ENCODE results near the gene ARHGEF40.

ARHGEF40 gene

GRCh38 chr14:21066882-21067502, 3.1 kb upstream of the ARHGEF40 start:
- no peak for TF ChIP-seq POLR2AphosphoS5 (IDR thresholded peaks at IDR 0.05; ENCODE audit: low read depth, low read length)
- no peak for TF ChIP-seq SIN3A (IDR thresholded peaks at IDR 0.05; ENCODE audit: borderline replicate concordance, insufficient read depth, low read length)
- TF ChIP-seq REST (IDR thresholded peaks at IDR 0.05; ENCODE audit: insufficient read depth in 1 of 2, low read depth in 2 of 2, low read length in 2 of 2): no peak
- no peak for TF ChIP-seq TAF1 (IDR thresholded peaks at IDR 0.05; ENCODE audit: borderline replicate concordance, insufficient read depth, low read length)
- no peak for TF ChIP-seq FOXP2 (optimal IDR thresholded peaks at IDR 0.05; ENCODE audit: borderline replicate concordance, extremely low read depth, extremely low read length, insufficient read depth)

- no peak for TF ChIP-seq TAF1 (IDR thresholded peaks at IDR 0.05; ENCODE audit: borderline replicate concordance, insufficient read depth, low read length)
- no peak for TF ChIP-seq POLR2AphosphoS5 (IDR thresholded peaks at IDR 0.05; ENCODE audit: low read depth, low read length)
- TF ChIP-seq SIN3A (IDR thresholded peaks at IDR 0.05; ENCODE audit: borderline replicate concordance, insufficient read depth, low read length): no peak
- no peak for TF ChIP-seq REST (IDR thresholded peaks at IDR 0.05; ENCODE audit: insufficient read depth in 1 of 2, low read depth in 2 of 2, low read length in 2 of 2)
Observed at GRCh38 chr14:21068521-21069387, 1.4 kb upstream of the ARHGEF40 start.

- no peak for TF ChIP-seq REST (IDR thresholded peaks at IDR 0.05; ENCODE audit: insufficient read depth in 1 of 2, low read depth in 2 of 2, low read length in 2 of 2)
- no peak for TF ChIP-seq POLR2AphosphoS5 (IDR thresholded peaks at IDR 0.05; ENCODE audit: low read depth, low read length)
- TF ChIP-seq SIN3A (IDR thresholded peaks at IDR 0.05; ENCODE audit: borderline replicate concordance, insufficient read depth, low read length): no peak
- TF ChIP-seq FOXP2 (optimal IDR thresholded peaks at IDR 0.05; ENCODE audit: borderline replicate concordance, extremely low read depth, extremely low read length, insufficient read depth): no peak
- no peak for TF ChIP-seq TAF1 (IDR thresholded peaks at IDR 0.05; ENCODE audit: borderline replicate concordance, insufficient read depth, low read length)
Observed at GRCh38 chr14:21069388-21070082, 569 bp upstream of the ARHGEF40 start.

- TF ChIP-seq POLR2AphosphoS5 (IDR thresholded peaks at IDR 0.05; ENCODE audit: low read depth, low read length) (no peak), TAF1 (IDR thresholded peaks at IDR 0.05; ENCODE audit: borderline replicate concordance, insufficient read depth, low read length) (no peak), FOXP2 (optimal IDR thresholded peaks at IDR 0.05; ENCODE audit: borderline replicate concordance, extremely low read depth, extremely low read length, insufficient read depth) (no peak), SIN3A (IDR thresholded peaks at IDR 0.05; ENCODE audit: borderline replicate concordance, insufficient read depth, low read length) (no peak), REST (IDR thresholded peaks at IDR 0.05; ENCODE audit: insufficient read depth in 1 of 2, low read depth in 2 of 2, low read length in 2 of 2) (no peak)
Observed at GRCh38 chr14:21070610-21071224, 613 bp downstream of the ARHGEF40 start.
